Central memory CD4-positive, alpha-beta T cell (primary cell): ENCODE measurements around the gene NRXN3.

Experiments
- DNase-seq: peaks from one replicate; pipeline ENCODE4 v3.0.0; 2022

NRXN3 gene

GRCh38 chr14:79037106-79037505 is 866.9 kb downstream of the NRXN3 start:
- no peak for DNase-seq

GRCh38 chr14:79037593-79037992 is 867.4 kb downstream of the NRXN3 start:
- no peak for DNase-seq

- no peak for DNase-seq
Measured at GRCh38 chr14:79040790-79041189, 870.6 kb downstream of the NRXN3 start.

GRCh38 chr14:79043194-79043889 is 873.2 kb downstream of the NRXN3 start:
- no peak for DNase-seq

GRCh38 chr14:79044894-79045624 is 874.9 kb downstream of the NRXN3 start:
- DNase-seq, result no peak

- no peak for DNase-seq
Measured at GRCh38 chr14:79050787-79051727, 880.9 kb downstream of the NRXN3 start.

- DNase-seq, result no peak
Measured at GRCh38 chr14:79051742-79052141, 881.6 kb downstream of the NRXN3 start.

- no peak for DNase-seq
Measured at GRCh38 chr14:79056879-79057278, 886.7 kb downstream of the NRXN3 start.

- no peak for DNase-seq
Measured at GRCh38 chr14:79057333-79057732, 887.2 kb downstream of the NRXN3 start.

- DNase-seq, result no peak
Measured at GRCh38 chr14:79062226-79062625, 892.1 kb downstream of the NRXN3 start.

- no peak for DNase-seq
Measured at GRCh38 chr14:79064214-79064613, 894.0 kb downstream of the NRXN3 start.

GRCh38 chr14:79074510-79074909 is 904.3 kb downstream of the NRXN3 start:
- DNase-seq, result no peak

- DNase-seq, result no peak
Measured at GRCh38 chr14:79076428-79076827, 906.3 kb downstream of the NRXN3 start.

GRCh38 chr14:79077096-79077495 is 906.9 kb downstream of the NRXN3 start:
- no peak for DNase-seq

GRCh38 chr14:79080040-79080439 is 909.9 kb downstream of the NRXN3 start:
- DNase-seq, result no peak

GRCh38 chr14:79082883-79083282 is 912.7 kb downstream of the NRXN3 start:
- DNase-seq, result no peak

GRCh38 chr14:79083356-79083755 is 913.2 kb downstream of the NRXN3 start:
- DNase-seq, result no peak

- no peak for DNase-seq
Measured at GRCh38 chr14:79084861-79085260, 914.7 kb downstream of the NRXN3 start.

GRCh38 chr14:79089576-79089975 is 919.4 kb downstream of the NRXN3 start:
- DNase-seq, result no peak

- DNase-seq, result no peak
Measured at GRCh38 chr14:79090641-79091180, 920.5 kb downstream of the NRXN3 start.

GRCh38 chr14:79091381-79091963 is 921.3 kb downstream of the NRXN3 start:
- DNase-seq, result no peak

- no peak for DNase-seq
Measured at GRCh38 chr14:79093531-79093930, 923.4 kb downstream of the NRXN3 start.

GRCh38 chr14:79094951-79095350 is 924.8 kb downstream of the NRXN3 start:
- no peak for DNase-seq
